22Rv1 (cell line): ENCODE measurements around the gene POLR3GL.

Source experiments
- ZFX ChIP-seq: fragments of 450-650 bp; IDR thresholded peaks from 2 replicates; pipeline ENCODE4 v1.6.1; 2017; ENCODE audit warnings: antibody characterized with exemption, borderline replicate concordance
- TF ChIP-seq, protein P1 (sequence below): fragments of 450-650 bp; IDR thresholded peaks from 2 replicates; pipeline ENCODE4 v1.5.1; 2017; ENCODE audit warnings: mild to moderate bottlenecking

DNA sequence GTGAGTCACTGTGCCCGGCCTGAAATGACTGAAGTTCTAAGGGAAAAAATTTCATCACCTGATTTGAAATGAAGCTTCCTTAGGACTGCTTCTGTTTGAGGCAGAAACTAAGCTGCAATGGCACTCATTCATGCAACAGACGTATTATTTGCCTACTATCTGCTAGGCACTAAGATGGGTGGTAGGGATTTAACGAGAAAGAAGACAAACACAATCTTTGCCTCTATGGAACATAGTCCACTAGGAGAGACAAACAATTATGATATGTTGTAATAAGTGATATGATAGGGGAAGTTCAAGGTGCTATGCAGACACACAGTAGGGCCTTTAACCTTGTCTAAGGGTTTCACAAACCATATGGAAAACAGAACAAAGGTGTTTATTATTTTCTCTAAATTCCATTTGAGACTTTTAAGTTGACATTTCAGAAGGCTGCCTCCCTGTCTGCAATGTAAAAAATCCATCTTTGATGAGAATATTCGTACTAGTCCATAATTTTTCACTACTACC lies 18.0 kb upstream of the POLR3GL start:
- TF ChIP-seq, protein P1, sequence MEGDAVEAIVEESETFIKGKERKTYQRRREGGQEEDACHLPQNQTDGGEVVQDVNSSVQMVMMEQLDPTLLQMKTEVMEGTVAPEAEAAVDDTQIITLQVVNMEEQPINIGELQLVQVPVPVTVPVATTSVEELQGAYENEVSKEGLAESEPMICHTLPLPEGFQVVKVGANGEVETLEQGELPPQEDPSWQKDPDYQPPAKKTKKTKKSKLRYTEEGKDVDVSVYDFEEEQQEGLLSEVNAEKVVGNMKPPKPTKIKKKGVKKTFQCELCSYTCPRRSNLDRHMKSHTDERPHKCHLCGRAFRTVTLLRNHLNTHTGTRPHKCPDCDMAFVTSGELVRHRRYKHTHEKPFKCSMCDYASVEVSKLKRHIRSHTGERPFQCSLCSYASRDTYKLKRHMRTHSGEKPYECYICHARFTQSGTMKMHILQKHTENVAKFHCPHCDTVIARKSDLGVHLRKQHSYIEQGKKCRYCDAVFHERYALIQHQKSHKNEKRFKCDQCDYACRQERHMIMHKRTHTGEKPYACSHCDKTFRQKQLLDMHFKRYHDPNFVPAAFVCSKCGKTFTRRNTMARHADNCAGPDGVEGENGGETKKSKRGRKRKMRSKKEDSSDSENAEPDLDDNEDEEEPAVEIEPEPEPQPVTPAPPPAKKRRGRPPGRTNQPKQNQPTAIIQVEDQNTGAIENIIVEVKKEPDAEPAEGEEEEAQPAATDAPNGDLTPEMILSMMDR: no peak
- no peak for TF ChIP-seq ZFX
